ENCODE measurements around the gene SF3B5. TPM values are rescaled to one million over a fixed set of nuclear protein-coding genes. Genes with fewer than 3 reads are reported as not detected.
"Not testable (repeated sequence)": the region's sequence is repeated elsewhere in the genome, so short reads cannot be mapped to it uniquely, and the experiment has no call there.

The SF3B5 gene
- total RNA-seq, 1 donor from 2014 or later = 114 TPM

- intact Hi-C loops (cut with DNase I) = no loop called here
- H3K27ac ChIP-seq = no peak overlapping the region
- no peaks in the 10 kb centered on the region for H3K27me3 ChIP-seq
- H3K9me3 ChIP-seq = no peaks in the 10 kb centered on the region
- no peaks in the 10 kb centered on the region for H3K4me1 ChIP-seq
- no peak for ATAC-seq
- no peak overlapping the region for H3K4me3 ChIP-seq
- TF ChIP-seq CTCF (IDR thresholded peaks at IDR 0.05) = no peak
- H3K36me3 ChIP-seq = no peaks in the 10 kb centered on the region
- no peak for DNase-seq
Observed at GRCh38 chr6:144052488-144052887, 42.9 kb downstream of the SF3B5 start.

- peak; percentile 40 for ATAC-seq
- no peak for TF ChIP-seq CTCF (IDR thresholded peaks at IDR 0.05)
- H3K27ac ChIP-seq = no peak overlapping the region
Observed at GRCh38 chr6:144049386-144049785, 46.0 kb downstream of the SF3B5 start.

GRCh38 chr6:144047688-144048087 is 47.7 kb downstream of the SF3B5 start:
- ATAC-seq (no peak), DNase-seq (no peak)
- Histone ChIP-seq H3K9me3 (no peaks in the 10 kb centered on the region), H3K27ac (no peak overlapping the region), H3K36me3 (no peaks in the 10 kb centered on the region), H3K4me3 (no peak overlapping the region), H3K4me1 (no peaks in the 10 kb centered on the region), H3K27me3 (no peaks in the 10 kb centered on the region)
- TF ChIP-seq CTCF (IDR thresholded peaks at IDR 0.05) = no peak
- intact Hi-C loops (cut with DNase I) = no loop called here

More at GRCh38 chr6:144049386-144049785, 46.0 kb downstream of the SF3B5 start:
- H3K9me3 ChIP-seq = no peaks in the 10 kb centered on the region
- no peaks in the 10 kb centered on the region for H3K36me3 ChIP-seq
- H3K4me1 ChIP-seq = no peaks in the 10 kb centered on the region
- no peaks in the 10 kb centered on the region for H3K27me3 ChIP-seq
- H3K4me3 ChIP-seq = no peak overlapping the region
- DNase-seq = no peak
- intact Hi-C loops (cut with DNase I) = no loop called here

GRCh38 chr6:144046672-144047071 is 48.7 kb downstream of the SF3B5 start:
- H3K4me1 ChIP-seq; H3K27me3 ChIP-seq; H3K36me3 ChIP-seq; H3K4me3 ChIP-seq; H3K27ac ChIP-seq; H3K9me3 ChIP-seq; intact Hi-C loops (cut with DNase I); ATAC-seq; DNase-seq: not testable (repeated sequence)

- H3K27ac ChIP-seq; ATAC-seq; DNase-seq; H3K9me3 ChIP-seq; H3K4me1 ChIP-seq; H3K36me3 ChIP-seq; H3K4me3 ChIP-seq; intact Hi-C loops (cut with DNase I); H3K27me3 ChIP-seq: not testable (repeated sequence)
Observed at GRCh38 chr6:144044989-144045388, 50.4 kb downstream of the SF3B5 start.

Other genes starting within 250 kb of the SF3B5 start
- gene ZC2HC1B, start 231.1 kb downstream of the SF3B5 start, total RNA-seq = not detected
- 34.8 TPM for gene PLAGL1, start 87.3 kb downstream of the SF3B5 start, total RNA-seq
- gene STX11, start 54.9 kb upstream of the SF3B5 start, total RNA-seq = 49.6 TPM
- 316 TPM for gene UTRN, start 189.8 kb upstream of the SF3B5 start, total RNA-seq

All from upper lobe of right lung (tissue), 1 donor.